ENCODE measurements around the gene DLK2. TPM values are rescaled to one million over a fixed set of nuclear protein-coding genes. Genes with fewer than 3 reads are reported as not detected.
A peak's percentile ranks its signal among the peaks of the same experiment; 100 is the strongest.

The DLK2 gene
- total and polyA plus RNA-seq, 2 of the 13 experiments (the other 11 are each of a cell fraction or from before 2014, with no cell fraction given), result 1.2 to 3.8 TPM

GRCh38 chr6:43427406-43428111, 27.8 kb downstream of the DLK2 start, which contains the start of gene ABCC10 (continued):
- peak; percentile 23 for TF ChIP-seq ZNF142 (CRISPR knock-in tag; IDR thresholded peaks at IDR 0.05)
- no peak for TF ChIP-seq SIX1 (CRISPR knock-in tag; IDR thresholded peaks at IDR 0.05; ENCODE audit: borderline replicate concordance)
- no peak for TF ChIP-seq MZF1 (CRISPR knock-in tag; IDR thresholded peaks at IDR 0.05; ENCODE audit: borderline replicate concordance)
- TF ChIP-seq MED1 (CRISPR knock-in tag; IDR thresholded peaks at IDR 0.05), result peak; percentile 57
- TF ChIP-seq ZBTB40 (IDR thresholded peaks at IDR 0.05), result no peak
- peak; percentile 38 for TF ChIP-seq ZBTB40 (CRISPR knock-in tag; IDR thresholded peaks at IDR 0.05)
- TF ChIP-seq ZNF773 (CRISPR knock-in tag; IDR thresholded peaks at IDR 0.05; ENCODE audit: borderline replicate concordance), result 0 out of 2 replicates have a peak, but pooled peaks have one; percentile 38
- peak; percentile 74 for TF ChIP-seq CREM (IDR thresholded peaks at IDR 0.05)
- TF ChIP-seq CREM (CRISPR knock-in tag; IDR thresholded peaks at IDR 0.05), result no peak
- no peak for TF ChIP-seq EP300 (IDR thresholded peaks at IDR 0.05; ENCODE audit: low read depth in 2 of 2, low read length in 2 of 2)
- peak; percentile 1; the same call in 1 of the 2 replicates for TF ChIP-seq EP300 (CRISPR knock-in tag; IDR thresholded peaks at IDR 0.05; ENCODE audit: borderline replicate concordance)
- TF ChIP-seq FOXK1 (CRISPR knock-in tag; IDR thresholded peaks at IDR 0.05; ENCODE audit: borderline replicate concordance, low read depth), result peak; percentile 50; the same call in 1 of the 2 replicates
